Heart left ventricle (tissue), 16 donors: Measurements from ENCODE around the gene ATAD1. TPM values are rescaled to one million over a fixed set of nuclear protein-coding genes. Genes with fewer than 3 reads are reported as not detected.

Experiments
- ATAC-seq, 4 donors: fragments of 200-7000 bp; cut with Tn5 transposase; one replicate each; pipeline ENCODE4 v1.9.1; 2020 to 2022; ENCODE audit warnings: moderate library complexity in 4 of 4, mild to moderate bottlenecking in 3 of 4, moderate number of reproducible peaks in 1 of 4
- DNase-seq, 5 donors: peaks; one replicate each; pipeline ENCODE4 v3.0.0-alpha.2; 2020
- H3K27ac ChIP-seq, 12 donors: fragments of 200-600 bp; sonication (generic) in 4 of 12; one replicate each; pipeline versions ENCODE4 v1.5.0 to v1.8.0; 2016 to 2022; ENCODE audit warnings: mild to moderate bottlenecking in 2 of 12
- H3K27me3 ChIP-seq, 9 donors: fragments of 200-600 bp; sonication (generic) in 2 of 9; one replicate each; pipeline versions ENCODE4 v1.5.1 to v1.8.0; 2016 to 2022; ENCODE audit warnings: mild to moderate bottlenecking in 3 of 9
- H3K36me3 ChIP-seq, 9 donors: fragments of 200-600 bp; sonication (generic) in 2 of 9; one replicate each; pipeline versions ENCODE4 v1.5.0 to v1.8.0; 2018 to 2022; ENCODE audit warnings: mild to moderate bottlenecking in 2 of 9
- H3K4me1 ChIP-seq, 12 donors: fragments of 200-600 bp; sonication (generic) in 4 of 12; one replicate each; pipeline versions ENCODE4 v1.5.0 to v1.8.0; 2016 to 2022; ENCODE audit warnings: mild to moderate bottlenecking in 3 of 12
- H3K4me3 ChIP-seq, 12 donors: fragments of 200-600 bp; sonication (generic) in 4 of 12; one replicate each; pipeline versions ENCODE4 v1.5.0 to v1.8.0; 2017 to 2022; ENCODE audit warnings: mild to moderate bottlenecking in 9 of 12, moderate library complexity in 4 of 12
- H3K9me3 ChIP-seq, 12 donors: fragments of 200-600 bp; sonication (generic) in 4 of 12; one replicate each; pipeline versions ENCODE4 v1.5.0 to v1.8.0; 2016 to 2022; ENCODE audit warnings: mild to moderate bottlenecking in 1 of 12
- POLR2A ChIP-seq, 2 donors: fragments of 450-650 bp; IDR thresholded peaks; one replicate each; pipeline ENCODE4 v1.6.1; 2017; ENCODE audit warnings: antibody characterized with exemption in 2 of 2, mild to moderate bottlenecking in 2 of 2, moderate library complexity in 2 of 2
- WGBS, 4 donors: extraction: QIAGEN DNeasy Blood & Tissue Kit in 2 of 4; methylation state at CpG; one replicate each; pipeline versions ENCODE4 v1.1.5 to v1.1.7; 2013 to 2018; 5-methylcytosine and 5-hydroxymethylcytosine counted together
- intact Hi-C, 10 donors: fragments of 100-400 bp; cut with DNase I; formaldehyde crosslinking; loops; one replicate each; pipeline versions ENCODE4 v1.11.1 to v1.14.2; 2022
- polyA plus RNA-seq, 2 donors: library from polyadenylated mRNA; stranded (reverse); fragments of 200-250 nt; gene quantifications; one replicate each; pipeline ENCODE4 v1.2.3, GENCODE V29; 2013
- total RNA-seq, 9 donors: library from RNA; depleted of rRNA in 2 of 9; stranded (reverse); fragments of >200 nt in 2 of 9; fragmentation: NEBNext Ultra II Directional in 3 of 9; extraction: Animal tissue kit (Norgen Biotek cat#: 25700) in 3 of 9; gene quantifications; one replicate each; pipeline versions ENCODE4 v1.1.0 to v1.2.4, GENCODE V29; 2016 to 2023
- TF ChIP-seq, protein P1 (sequence below), 12 donors: fragments of 200-600 bp; sonication (generic) in 4 of 12; IDR thresholded peaks; one replicate each; pipeline versions ENCODE4 v1.5.0 to v1.8.0; 2018 to 2022; ENCODE audit warnings: antibody characterized with exemption in 12 of 12, mild to moderate bottlenecking in 5 of 12
- donor health status: ischemic (EF 13 %, LVEDD 7.1; RV severe dilation, severe dysfunction).
- donor health status: healthy with polysubstance abuse.
- donor health status: DM: no; HTN: yes; CAD: no.
- donor health status: DM: no; HTN: no; CAD: no.
- donor health status: ischemic (EF 25% LVEDD 6.9; RV normal size, moderate dysfunction).
- donor health status: ischemic (EF 25% LVEDD 5.7; RV mildly dilated, moderate dysfunction).
- donor health status: healthy.
- donor health status: DM: yes; HTN: yes; CAD: no.
- donor health status: ischemic (EF 35%, LVEDD 5.7; RV mildly dilated, moderate dysfunction).
- donor health status: nonischemic (EF 11% LVEDD 7.7; RV severe dilation, severe dysfunction).
- donor health status: DM: yes; HTN: yes; CAD: no.
- donor health status: PGD.
- donor health status: ischemic (EF 29% LVEDD 5.4; RV normal size, mild dysfunction).
- donor health status: nonischemic (EF 23%, LVEDD 6.1; RV moderate dilation, normal function).

The ATAD1 gene
- total and polyA plus RNA-seq, 11 donors: 17.5 to 115 (median 80.8) TPM

DNA sequence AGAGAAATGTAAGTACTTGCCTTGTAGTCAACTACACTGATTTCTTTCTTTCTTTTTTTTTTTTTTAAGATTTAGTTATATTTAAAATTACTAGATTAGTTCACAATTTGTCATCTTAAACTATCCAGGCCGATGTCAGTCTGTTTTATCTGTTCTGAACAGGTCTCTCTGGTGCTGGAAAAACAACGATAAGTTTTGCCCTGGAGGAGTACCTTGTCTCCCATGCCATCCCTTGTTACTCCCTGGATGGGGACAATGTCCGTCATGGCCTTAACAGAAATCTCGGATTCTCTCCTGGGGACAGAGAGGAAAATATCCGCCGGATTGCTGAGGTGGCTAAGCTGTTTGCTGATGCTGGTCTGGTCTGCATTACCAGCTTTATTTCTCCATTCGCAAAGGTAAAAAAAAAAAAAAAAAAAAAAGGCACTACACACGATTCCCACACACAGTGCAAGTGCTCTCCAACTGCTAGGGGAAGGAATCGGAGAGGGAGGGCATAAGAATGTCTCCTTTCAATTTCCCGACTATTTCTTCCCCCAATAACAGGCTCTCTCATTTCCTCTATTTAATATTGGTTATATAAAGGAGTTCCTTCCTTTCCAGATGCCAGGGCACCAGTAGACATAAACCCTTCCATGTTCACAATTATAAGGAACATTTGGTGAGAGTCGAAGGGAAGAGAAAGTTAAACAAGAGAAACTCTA lies 105.0 kb downstream of the ATAD1 start:
- ATAC-seq: peak in 1 of 4 donors; percentile 48
- intact Hi-C loops: loop anchor here in 1 of 10 donors (5.0 kb wide), 1 partner anchor 41 kb away; no protein-coding TSS in a partner anchor
- no peak overlapping the region for H3K4me3 ChIP-seq
- peaks cover 0 to 31% (median 7%) of the 10 kb centered on the region in 9 donors for H3K36me3 ChIP-seq
- no peaks in the 10 kb centered on the region for H3K27me3 ChIP-seq
- peak overlapping the region in 2 of 12 donors; percentile 25 to 57 for H3K27ac ChIP-seq
- DNase-seq: no peak
- peaks cover 0 to 35% (median 15%) of the 10 kb centered on the region in 12 donors for H3K4me1 ChIP-seq
- WGBS, 4 donors: 73 to 83% (median 82%) methylated on average over 11 of the region's 11 CpGs
- TF ChIP-seq, protein P1, sequence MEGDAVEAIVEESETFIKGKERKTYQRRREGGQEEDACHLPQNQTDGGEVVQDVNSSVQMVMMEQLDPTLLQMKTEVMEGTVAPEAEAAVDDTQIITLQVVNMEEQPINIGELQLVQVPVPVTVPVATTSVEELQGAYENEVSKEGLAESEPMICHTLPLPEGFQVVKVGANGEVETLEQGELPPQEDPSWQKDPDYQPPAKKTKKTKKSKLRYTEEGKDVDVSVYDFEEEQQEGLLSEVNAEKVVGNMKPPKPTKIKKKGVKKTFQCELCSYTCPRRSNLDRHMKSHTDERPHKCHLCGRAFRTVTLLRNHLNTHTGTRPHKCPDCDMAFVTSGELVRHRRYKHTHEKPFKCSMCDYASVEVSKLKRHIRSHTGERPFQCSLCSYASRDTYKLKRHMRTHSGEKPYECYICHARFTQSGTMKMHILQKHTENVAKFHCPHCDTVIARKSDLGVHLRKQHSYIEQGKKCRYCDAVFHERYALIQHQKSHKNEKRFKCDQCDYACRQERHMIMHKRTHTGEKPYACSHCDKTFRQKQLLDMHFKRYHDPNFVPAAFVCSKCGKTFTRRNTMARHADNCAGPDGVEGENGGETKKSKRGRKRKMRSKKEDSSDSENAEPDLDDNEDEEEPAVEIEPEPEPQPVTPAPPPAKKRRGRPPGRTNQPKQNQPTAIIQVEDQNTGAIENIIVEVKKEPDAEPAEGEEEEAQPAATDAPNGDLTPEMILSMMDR (IDR thresholded peaks at IDR 0.05): no peak
- TF ChIP-seq POLR2A (IDR thresholded peaks at IDR 0.05): no peak
- no peaks in the 10 kb centered on the region for H3K9me3 ChIP-seq

DNA sequence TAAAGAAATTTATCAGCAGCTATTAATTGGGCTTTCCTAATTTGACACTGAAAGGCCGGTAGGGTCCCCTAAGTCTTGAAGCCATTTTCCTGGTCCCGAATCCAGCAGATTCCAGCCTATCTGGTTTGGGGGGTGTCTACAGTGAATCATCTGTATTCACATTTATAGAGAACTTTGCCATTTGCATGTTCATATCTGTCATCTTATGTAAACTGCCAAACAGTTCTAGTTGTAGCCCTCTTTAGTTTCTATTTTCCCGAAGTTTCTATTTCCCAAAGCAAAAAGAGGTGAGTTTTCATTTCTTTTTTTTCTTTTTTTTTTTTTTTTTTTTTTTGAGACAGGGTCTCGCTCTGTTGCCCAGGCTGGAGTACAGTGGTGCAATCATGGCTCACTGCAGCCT lies 110.8 kb downstream of the ATAD1 start:
- H3K27me3 ChIP-seq: no peaks in the 10 kb centered on the region
- WGBS, 4 donors: 91 to 98% (median 96%) methylated on average over 4 of the region's 4 CpGs
- DNase-seq (no peak), ATAC-seq (no peak)
- no peak overlapping the region for H3K27ac ChIP-seq
- intact Hi-C loops: no loop called here
- H3K4me3 ChIP-seq: no peak overlapping the region
- TF ChIP-seq, protein P1 (IDR thresholded peaks at IDR 0.05): no peak
- TF ChIP-seq POLR2A (IDR thresholded peaks at IDR 0.05): no peak
- H3K36me3 ChIP-seq: peaks cover 0 to 15% (median 4%) of the 10 kb centered on the region in 9 donors
- no peaks in the 10 kb centered on the region for H3K9me3 ChIP-seq
- H3K4me1 ChIP-seq: no peaks in the 10 kb centered on the region

DNA sequence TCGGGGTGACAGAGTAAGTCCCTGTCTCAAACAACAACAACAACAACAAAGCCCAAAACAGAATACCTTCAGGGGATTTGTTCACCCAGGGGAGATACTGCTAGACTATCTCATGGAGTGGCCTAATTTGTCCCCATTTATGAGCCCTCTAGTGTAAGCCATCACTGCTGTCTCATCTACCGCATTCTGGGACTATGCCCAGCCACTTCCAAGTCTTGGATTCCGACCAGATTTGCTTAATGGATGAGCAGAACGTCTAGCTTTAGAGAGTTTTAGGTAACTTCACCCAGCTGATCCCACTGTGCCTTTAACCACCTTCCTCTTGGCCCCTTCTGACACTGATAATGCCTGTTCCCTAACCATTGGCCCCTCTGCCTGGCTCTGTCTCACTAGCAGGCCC lies 111.3 kb downstream of the ATAD1 start:
- TF ChIP-seq, protein P1 (IDR thresholded peaks at IDR 0.05): no peak
- no peak for TF ChIP-seq POLR2A (IDR thresholded peaks at IDR 0.05)
- Histone ChIP-seq H3K27me3 (no peaks in the 10 kb centered on the region), H3K4me1 (no peaks in the 10 kb centered on the region), H3K27ac (no peak overlapping the region), H3K4me3 (no peak overlapping the region), H3K36me3 (peaks cover 0 to 15% (median 4%) of the 10 kb centered on the region in 9 donors), H3K9me3 (no peaks in the 10 kb centered on the region)
- DNase-seq: no peak
- 78 to 93% (median 87%) methylated on average over 4 of the region's 4 CpGs for WGBS, 4 donors
- intact Hi-C loops: no loop called here
- ATAC-seq: no peak

- DNase-seq (no peak), ATAC-seq (no peak)
- intact Hi-C loops: no loop called here
- H3K4me1 ChIP-seq: no peaks in the 10 kb centered on the region
- H3K27ac ChIP-seq: no peak overlapping the region
- H3K36me3 ChIP-seq: peaks cover 0 to 11% (median 3%) of the 10 kb centered on the region in 9 donors
- H3K9me3 ChIP-seq: no peaks in the 10 kb centered on the region
- no peak overlapping the region for H3K4me3 ChIP-seq
- H3K27me3 ChIP-seq: no peaks in the 10 kb centered on the region
- no peak for TF ChIP-seq POLR2A (IDR thresholded peaks at IDR 0.05)
- TF ChIP-seq, protein P1 (IDR thresholded peaks at IDR 0.05): no peak
Observed at GRCh38 chr10:87705339-87705738, 112.7 kb downstream of the ATAD1 start.
